C4-2B (cell line): ENCODE data around the gene LMLN.
"Not testable (repeated sequence)": the region's sequence is repeated elsewhere in the genome, so short reads cannot be mapped to it uniquely, and the experiment has no call there.

Experiments
- CTCF ChIP-seq: fragments of 450-650 bp; conservative IDR thresholded peaks from 2 replicates; pipeline ENCODE4 v1.5.1; 2017; ENCODE audit warnings: mild to moderate bottlenecking
- ZFX ChIP-seq: fragments of 450-650 bp; IDR thresholded peaks from 2 replicates; pipeline ENCODE4 v1.6.1; 2017

- not testable (repeated sequence) for TF ChIP-seq CTCF, ZFX
Observed at GRCh38 chr3:197921429-197922275, 38.4 kb upstream of the LMLN start.
